GM21381 (cell line): Measurements from ENCODE around the gene MDC1.
"Not testable (repeated sequence)": the region's sequence is repeated elsewhere in the genome, so short reads cannot be mapped to it uniquely, and the experiment has no call there.

Experiments used
- ATAC-seq: cut with Tn5 transposase; IDR thresholded peaks from one replicate; pipeline ENCODE4 v1.9.1; 2021; ENCODE audit warnings: mild to moderate bottlenecking, moderate library complexity; ENCODE audit not compliant: unreplicated experiment

Gene MDC1

GRCh38 chr6:30717129-30717844 is at the start of gene MDC1:
Gene MDC1 (minus strand): TSS chr6:30717281. CDS start chr6:30715175, 2,106 bp downstream.
- peak; percentile 58 for ATAC-seq

GRCh38 chr6:30766461-30767157 is 49.5 kb upstream of the MDC1 start:
- no peak for ATAC-seq

GRCh38 chr6:30765495-30765894 is 48.4 kb upstream of the MDC1 start:
- not testable (repeated sequence) for ATAC-seq

GRCh38 chr6:30764490-30765043 is 47.5 kb upstream of the MDC1 start:
- ATAC-seq = not testable (repeated sequence)

GRCh38 chr6:30763618-30764489 is 46.8 kb upstream of the MDC1 start:
- no peak for ATAC-seq

GRCh38 chr6:30763155-30763617 is 46.1 kb upstream of the MDC1 start:
- ATAC-seq = no peak

- no peak for ATAC-seq
Observed at GRCh38 chr6:30761791-30762429, 44.8 kb upstream of the MDC1 start.

- ATAC-seq = no peak
Observed at GRCh38 chr6:30760549-30760948, 43.5 kb upstream of the MDC1 start.

GRCh38 chr6:30759575-30760239 is 42.6 kb upstream of the MDC1 start:
- no peak for ATAC-seq

- no peak for ATAC-seq
Observed at GRCh38 chr6:30757261-30757904, 40.3 kb upstream of the MDC1 start.

- not testable (repeated sequence) for ATAC-seq
Observed at GRCh38 chr6:30756405-30757003, 39.4 kb upstream of the MDC1 start.

GRCh38 chr6:30754631-30755030 is 37.5 kb upstream of the MDC1 start:
- no peak for ATAC-seq

- no peak for ATAC-seq
Observed at GRCh38 chr6:30752157-30752927, 35.3 kb upstream of the MDC1 start.

GRCh38 chr6:30750379-30750668 is 33.2 kb upstream of the MDC1 start:
- ATAC-seq = no peak

GRCh38 chr6:30749554-30750378 is 32.7 kb upstream of the MDC1 start:
- no peak for ATAC-seq

GRCh38 chr6:30748851-30749540 is 31.9 kb upstream of the MDC1 start:
- ATAC-seq = no peak
